Uterus (tissue), 2 donors: ENCODE data around the gene CYGB.

Source experiments
- POLR2A ChIP-seq, 2 donors: fragments of 450-650 bp; IDR thresholded peaks; one replicate each; pipeline ENCODE4 v1.6.1; 2016; ENCODE audit warnings: antibody characterized with exemption in 2 of 2, mild to moderate bottlenecking in 1 of 2, moderate library complexity in 1 of 2
- TF ChIP-seq, protein P1 (sequence below), 4 experiments: fragments of 200-600 bp in 2 of 4; fragments of 450-650 bp in 2 of 4; sonication (generic) in 2 of 4; IDR thresholded peaks; one replicate each; pipeline ENCODE4 v1.5.1; 2016 to 2019; ENCODE audit warnings: antibody characterized with exemption in 4 of 4, mild to moderate bottlenecking in 2 of 4, moderate library complexity in 1 of 4

GRCh38 chr17:76542566-76542971 is 5.1 kb upstream of the CYGB start:
- TF ChIP-seq, protein P1, sequence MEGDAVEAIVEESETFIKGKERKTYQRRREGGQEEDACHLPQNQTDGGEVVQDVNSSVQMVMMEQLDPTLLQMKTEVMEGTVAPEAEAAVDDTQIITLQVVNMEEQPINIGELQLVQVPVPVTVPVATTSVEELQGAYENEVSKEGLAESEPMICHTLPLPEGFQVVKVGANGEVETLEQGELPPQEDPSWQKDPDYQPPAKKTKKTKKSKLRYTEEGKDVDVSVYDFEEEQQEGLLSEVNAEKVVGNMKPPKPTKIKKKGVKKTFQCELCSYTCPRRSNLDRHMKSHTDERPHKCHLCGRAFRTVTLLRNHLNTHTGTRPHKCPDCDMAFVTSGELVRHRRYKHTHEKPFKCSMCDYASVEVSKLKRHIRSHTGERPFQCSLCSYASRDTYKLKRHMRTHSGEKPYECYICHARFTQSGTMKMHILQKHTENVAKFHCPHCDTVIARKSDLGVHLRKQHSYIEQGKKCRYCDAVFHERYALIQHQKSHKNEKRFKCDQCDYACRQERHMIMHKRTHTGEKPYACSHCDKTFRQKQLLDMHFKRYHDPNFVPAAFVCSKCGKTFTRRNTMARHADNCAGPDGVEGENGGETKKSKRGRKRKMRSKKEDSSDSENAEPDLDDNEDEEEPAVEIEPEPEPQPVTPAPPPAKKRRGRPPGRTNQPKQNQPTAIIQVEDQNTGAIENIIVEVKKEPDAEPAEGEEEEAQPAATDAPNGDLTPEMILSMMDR (IDR thresholded peaks at IDR 0.05), result no peak
- TF ChIP-seq POLR2A (IDR thresholded peaks at IDR 0.05), result no peak
